H1 (cell line): ENCODE results near the gene ZC3H11A. TPM values are rescaled to one million over a fixed set of nuclear protein-coding genes. Genes with fewer than 3 reads are reported as not detected.

Source experiments
- CTCF ChIA-PET: fragments of 300-600 bp; sonication (Branson Sonifier 250); formaldehyde crosslinking; loops from one replicate; lab custom pipeline; 2021; ENCODE audit not compliant: partially characterized antibody; lab: Charles Lee
- POLR2A ChIA-PET: fragments of 300-600 bp; sonication (Branson Sonifier 250); formaldehyde crosslinking; loops from one replicate; lab custom pipeline; 2021; ENCODE audit warnings: inconsistent platforms; ENCODE audit not compliant: partially characterized antibody; lab: Charles Lee
- DNase-seq, 2 experiments: peaks; one replicate each; pipeline versions ENCODE4 v3.0.0 to v3.0.0-alpha.2; 2010 to 2022; ENCODE audit warnings: low spot score in 2 of 2, low read depth in 1 of 2, mixed read lengths in 1 of 2
- FAIRE-seq: peaks from 2 replicates; lab custom pipeline; 2011; peaks lifted over from hg19 to GRCh38; lab: Jason Lieb, UNC
- H2AFZ ChIP-seq: 2 replicates; pipeline ENCODE4 v1.8.1; 2012; ENCODE audit warnings: low read length, inconsistent platforms
- H2AK5ac ChIP-seq: 2 replicates; pipeline ENCODE4 v1.6.1; 2013; ENCODE audit warnings: low read depth, low read length
- H2BK120ac ChIP-seq: replicated peaks from 2 replicates; pipeline ENCODE3; 2013; ENCODE audit warnings: low read depth, low read length, inconsistent platforms
- H2BK12ac ChIP-seq: 2 replicates; pipeline ENCODE4 v1.6.1; 2013; ENCODE audit warnings: low read depth, low read length
- H2BK15ac ChIP-seq: 2 replicates; pipeline ENCODE4 v1.6.1; 2013; ENCODE audit warnings: low read length
- H2BK20ac ChIP-seq: 2 replicates; pipeline ENCODE4 v1.6.1; 2013; ENCODE audit warnings: low read length
- H2BK5ac ChIP-seq: 2 replicates; pipeline ENCODE4 v1.6.1; 2013; ENCODE audit warnings: low read depth, low read length
- H3K14ac ChIP-seq: 2 replicates; pipeline ENCODE4 v1.6.1; 2013; ENCODE audit warnings: inconsistent platforms; ENCODE audit not compliant: insufficient read length
- H3K18ac ChIP-seq: 2 replicates; pipeline ENCODE4 v1.6.1; 2013; ENCODE audit warnings: low read length; ENCODE audit errors: extremely low read depth
- H3K23ac ChIP-seq: 2 replicates; pipeline ENCODE4 v1.6.1; 2013; ENCODE audit warnings: inconsistent platforms; ENCODE audit not compliant: insufficient read length
- H3K23me2 ChIP-seq: 2 replicates; pipeline ENCODE4 v1.6.1; 2013; ENCODE audit warnings: low read depth, low read length
- H3K27ac ChIP-seq: 2 replicates; pipeline ENCODE4 v1.6.1; 2011; ENCODE audit warnings: low read depth, low read length, inconsistent platforms
- H3K27me3 ChIP-seq, 4 experiments: replicated peaks in 1 of 4; 1 replicate in 1 of 4; 2 replicates in 3 of 4; pipeline versions ENCODE4 v1.6.1 to v1.8.1; 2011 to 2013; ENCODE audit warnings: low read length in 3 of 4, mild to moderate bottlenecking in 3 of 4, inconsistent platforms in 2 of 4, mixed read lengths in 2 of 4, moderate library complexity in 1 of 4; ENCODE audit not compliant: control insufficient read depth in 3 of 4, insufficient read depth in 3 of 4; ENCODE audit errors: extremely low read depth in 1 of 4
- H3K36me3 ChIP-seq, 4 experiments: 2 replicates each; pipeline versions ENCODE4 v1.6.1 to v1.8.1; 2011 to 2013; ENCODE audit warnings: mild to moderate bottlenecking in 4 of 4, low read length in 3 of 4, moderate library complexity in 2 of 4, control low read depth in 1 of 4, inconsistent platforms in 1 of 4; ENCODE audit not compliant: insufficient read depth in 4 of 4, control insufficient read depth in 2 of 4
- H3K4ac ChIP-seq: replicated peaks from 2 replicates; pipeline ENCODE3; 2013; ENCODE audit warnings: low read length, low read depth, mixed read lengths, inconsistent platforms; ENCODE audit not compliant: insufficient read length
- H3K4me1 ChIP-seq, 4 experiments: replicated peaks in 1 of 4; 1 replicate in 1 of 4; 2 replicates in 3 of 4; pipeline versions ENCODE4 v1.6.1 to v1.8.1; 2011 to 2013; ENCODE audit warnings: low read length in 3 of 4, inconsistent platforms in 2 of 4, mixed read lengths in 1 of 4; ENCODE audit not compliant: insufficient read depth in 4 of 4, control insufficient read depth in 3 of 4
- H3K4me2 ChIP-seq, 2 experiments: 2 replicates each; pipeline versions ENCODE4 v1.6.1 to v1.8.1; 2011 to 2013; ENCODE audit warnings: low read depth in 2 of 2, low read length in 2 of 2, control low read depth in 1 of 2, inconsistent platforms in 1 of 2, mild to moderate bottlenecking in 1 of 2; ENCODE audit not compliant: insufficient read depth in 1 of 2
- H3K4me3 ChIP-seq, 4 experiments: fragments of 200-600, 300-600 bp in 1 of 4; sonication (generic), shearing (Covaris generic), sonication (Bioruptor Twin) in 1 of 4; 2 replicates each; pipeline versions ENCODE4 v1.5.1 to v1.8.1; 2011 to 2016; ENCODE audit warnings: low read length in 4 of 4, low read depth in 3 of 4, control low read depth in 2 of 4, inconsistent platforms in 2 of 4, mild to moderate bottlenecking in 2 of 4, mixed read lengths in 1 of 4, moderate library complexity in 1 of 4; ENCODE audit not compliant: insufficient read depth in 2 of 4; ENCODE audit errors: extremely low read depth in 1 of 4
- H3K56ac ChIP-seq: replicated peaks from 2 replicates; pipeline ENCODE3; 2013; ENCODE audit warnings: low read depth, mild to moderate bottlenecking, mixed read lengths, low read length, inconsistent platforms; ENCODE audit not compliant: insufficient read length
- H3K79me1 ChIP-seq: 2 replicates; pipeline ENCODE4 v1.6.1; 2013; ENCODE audit warnings: low read depth, low read length, control low read depth
- H3K79me2 ChIP-seq, 2 experiments: 2 replicates each; pipeline versions ENCODE4 v1.6.1 to v1.8.1; 2012 to 2013; ENCODE audit warnings: low read length in 2 of 2, mild to moderate bottlenecking in 2 of 2, inconsistent platforms in 1 of 2; ENCODE audit not compliant: insufficient read depth in 2 of 2, control insufficient read depth in 1 of 2
- H3K9ac ChIP-seq, 4 experiments: replicated peaks in 1 of 4; 1 replicate in 1 of 4; 2 replicates in 3 of 4; pipeline versions ENCODE4 v1.6.1 to v1.8.1; 2011 to 2013; ENCODE audit warnings: low read depth in 3 of 4, low read length in 3 of 4, control low read depth in 2 of 4, mild to moderate bottlenecking in 2 of 4, moderate library complexity in 2 of 4, inconsistent platforms in 1 of 4; ENCODE audit errors: extremely low read depth in 1 of 4
- H3K9me3 ChIP-seq, 2 experiments: 2 replicates each; pipeline versions ENCODE4 v1.6.1 to v1.8.1; 2012 to 2013; ENCODE audit warnings: mild to moderate bottlenecking in 2 of 2, moderate library complexity in 2 of 2, control low read depth in 1 of 2, inconsistent platforms in 1 of 2, low read depth in 1 of 2, low read length in 1 of 2, mixed read lengths in 1 of 2; ENCODE audit not compliant: insufficient read depth in 2 of 2
- H4K20me1 ChIP-seq, 2 experiments: replicated peaks in 1 of 2; 2 replicates each; pipeline versions ENCODE3 to v1.8.1; 2011 to 2013; ENCODE audit warnings: inconsistent platforms in 2 of 2, low read length in 2 of 2, mild to moderate bottlenecking in 1 of 2; ENCODE audit not compliant: insufficient read depth in 2 of 2, control insufficient read depth in 1 of 2
- H4K5ac ChIP-seq: 2 replicates; pipeline ENCODE4 v1.6.1; 2013; ENCODE audit warnings: low read length, low read depth, mixed read lengths, inconsistent platforms; ENCODE audit not compliant: insufficient read length
- H4K8ac ChIP-seq: 2 replicates; pipeline ENCODE4 v1.8.0; 2013; ENCODE audit warnings: mild to moderate bottlenecking, moderate library complexity, low read length, inconsistent platforms; ENCODE audit not compliant: insufficient read depth; ENCODE audit errors: extremely low read depth
- H4K91ac ChIP-seq: replicated peaks from 2 replicates; pipeline ENCODE3; 2013; ENCODE audit warnings: low read length, mixed read lengths, inconsistent platforms; ENCODE audit not compliant: insufficient read length
- ATF3 ChIP-seq: IDR thresholded peaks from 2 replicates; pipeline ENCODE4 v1.6.1; 2011; ENCODE audit warnings: low read depth, mild to moderate bottlenecking, low read length; ENCODE audit not compliant: insufficient read depth
- CBX5 ChIP-seq: fragments of 300-800, 300-1000 bp; sonication (generic); IDR thresholded peaks from 2 replicates; pipeline ENCODE4 v1.7.1; 2016; ENCODE audit warnings: antibody characterized with exemption, low read length, low read depth
- CREB1 ChIP-seq: IDR thresholded peaks from 2 replicates; pipeline ENCODE4 v1.6.1; 2012; ENCODE audit warnings: inconsistent platforms
- E2F6 ChIP-seq: IDR thresholded peaks from 2 replicates; pipeline ENCODE4 v1.6.1; 2012; ENCODE audit warnings: inconsistent platforms
- GTF2F1 ChIP-seq: IDR thresholded peaks from 2 replicates; pipeline ENCODE4 v1.6.1; 2012; ENCODE audit warnings: low read depth, low read length, improper control_type of control experiment, borderline replicate concordance
- JUN ChIP-seq: IDR thresholded peaks from 2 replicates; pipeline ENCODE4 v1.6.1; 2011; ENCODE audit warnings: low read depth, mild to moderate bottlenecking, improper control_type of control experiment, low read length
- POU5F1 ChIP-seq: IDR thresholded peaks from 2 replicates; pipeline ENCODE4 v1.6.1; 2011; ENCODE audit warnings: low read depth, mild to moderate bottlenecking, low read length, moderate library complexity
- RAD21 ChIP-seq, 2 experiments: IDR thresholded peaks in 1 of 2; conservative IDR thresholded peaks in 1 of 2; 2 replicates each; pipeline ENCODE4 v1.6.1; 2011; ENCODE audit warnings: low read depth in 2 of 2, low read length in 2 of 2, improper control_type of control experiment in 1 of 2, inconsistent platforms in 1 of 2, mild to moderate bottlenecking in 1 of 2, moderate library complexity in 1 of 2
- SIN3A ChIP-seq, 2 experiments: IDR thresholded peaks in 1 of 2; conservative IDR thresholded peaks in 1 of 2; 2 replicates each; pipeline ENCODE4 v1.6.1; 2011 to 2012; ENCODE audit warnings: low read length in 2 of 2, improper control_type of control experiment in 1 of 2, low read depth in 1 of 2, mild to moderate bottlenecking in 1 of 2
- TAF1 ChIP-seq: IDR thresholded peaks from 2 replicates; pipeline ENCODE4 v1.6.1; 2011; ENCODE audit warnings: mild to moderate bottlenecking, low read depth, low read length
- TCF12 ChIP-seq: IDR thresholded peaks from 2 replicates; pipeline ENCODE4 v1.6.1; 2011; ENCODE audit warnings: low read depth, mild to moderate bottlenecking, low read length
- YY1 ChIP-seq: IDR thresholded peaks from 2 replicates; pipeline ENCODE4 v1.6.1; 2011; ENCODE audit warnings: low read depth, mild to moderate bottlenecking, low read length
- WGBS, 2 experiments: shearing (Covaris generic) in 1 of 2; methylation state at CpG; one replicate each; pipeline versions ENCODE4 v1.1.6 to v1.1.7; 2013 to 2015; ENCODE audit warnings: low lambda C conversion rate in 2 of 2, mixed read lengths in 2 of 2, inconsistent platforms in 1 of 2, low coverage in 1 of 2, missing lambda C conversion rate in 1 of 2; ENCODE audit not compliant: insufficient replicate concordance in 2 of 2, insufficient coverage in 1 of 2, insufficient read length in 1 of 2; ENCODE audit errors: extremely low coverage in 1 of 2, missing lambda C conversion rate in 1 of 2; 5-methylcytosine and 5-hydroxymethylcytosine counted together
- polyA plus RNA-seq, 7 experiments: library from polyadenylated mRNA; depleted of rRNA in 3 of 7; stranded (reverse) in 5 of 7; unstranded in 2 of 7; fragments of >200 nt in 5 of 7; fragments of 200-250 nt in 2 of 7; gene quantifications; 1 replicate in 5 of 7; 2 replicates in 1 of 7; 4 replicates in 1 of 7; pipeline versions ENCODE4 v1.2.1 to v1.2.3, GENCODE V29; 2011 to 2013; ENCODE audit warnings: missing spikeins in 2 of 7, mixed read lengths in 2 of 7
- total RNA-seq: library from RNA; stranded (reverse); fragmentation: NEBNext Ultra II Directional; extraction: Animal tissue kit (Norgen Biotek cat#: 25700); gene quantifications from 2 replicates; pipeline ENCODE4 v1.2.1, GENCODE V29; 2021

The ZC3H11A gene
- total and polyA plus RNA-seq, 2 of the 8 experiments (the other 6 are each of a cell fraction or from before 2014, with no cell fraction given) = 37.2 to 105 TPM

DNA sequence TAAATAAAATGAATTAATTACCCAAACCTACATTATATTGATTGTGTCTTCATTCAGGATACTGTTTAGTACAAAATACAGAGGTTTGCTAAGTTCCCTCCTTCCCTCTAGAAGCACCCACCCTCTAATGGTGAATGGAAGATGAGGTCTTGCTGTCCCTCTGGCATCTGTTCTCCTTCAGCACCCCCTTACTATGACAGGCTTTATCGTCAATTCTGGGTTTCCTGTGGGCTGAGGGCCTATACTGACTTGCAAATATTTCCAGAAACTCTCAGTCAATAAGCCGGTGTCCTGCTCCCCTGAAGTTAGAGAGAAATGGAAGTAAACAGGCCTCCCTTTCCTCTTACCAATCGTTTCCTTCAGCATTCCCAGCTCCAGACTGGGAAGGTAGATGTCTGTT lies 17.3 kb upstream of the ZC3H11A start:
- Histone ChIP-seq H2AFZ (no peak overlapping the region), H4K8ac (no peak overlapping the region), H3K27ac (no peak overlapping the region), H3K36me3 (no peaks in the 10 kb centered on the region), H2BK12ac (no peak overlapping the region), H3K79me1 (no peaks in the 10 kb centered on the region), H2BK5ac (no peak overlapping the region)
- no peak for TF ChIP-seq SIN3A (conservative IDR thresholded peaks at IDR 0.05 in 1 of 2, IDR thresholded peaks at IDR 0.05 in 1 of 2; ENCODE audit: low read depth in 1 of 2, low read length in 2 of 2)
- no peak for TF ChIP-seq TCF12
- TF ChIP-seq POU5F1 = no peak
- no peak for TF ChIP-seq TAF1
- TF ChIP-seq RAD21 (IDR thresholded peaks at IDR 0.05 in 1 of 2, conservative IDR thresholded peaks at IDR 0.05 in 1 of 2; ENCODE audit: low read depth in 2 of 2, low read length in 2 of 2) = no peak
- TF ChIP-seq E2F6 = no peak
- TF ChIP-seq ATF3 = no peak
- TF ChIP-seq GTF2F1 = no peak
- TF ChIP-seq JUN = no peak
- TF ChIP-seq CBX5 = no peak
- no peak for TF ChIP-seq CREB1
- no peak for TF ChIP-seq YY1
- TF ChIP-seq, all 59 proteins: peak for 0
- Histone ChIP-seq H2BK120ac (no peak overlapping the region), H3K23me2 (no peaks in the 10 kb centered on the region), H3K4me1 (no peaks in the 10 kb centered on the region), H4K20me1 (no peaks in the 10 kb centered on the region), H2BK15ac (no peak overlapping the region), H3K4me2 (no peak overlapping the region), H3K14ac (no peak overlapping the region), H3K9me3 (no peaks in the 10 kb centered on the region), H4K91ac (no peak overlapping the region), H2BK20ac (no peak overlapping the region), H3K56ac (no peak overlapping the region), H3K4me3 (no peak overlapping the region), H3K27me3 (no peaks in the 10 kb centered on the region), H3K23ac (no peak overlapping the region), H3K18ac (no peak overlapping the region), H3K4ac (no peak overlapping the region), H3K9ac (no peak overlapping the region), H4K5ac (no peak overlapping the region), H2AK5ac (no peak overlapping the region), H3K79me2 (no peaks in the 10 kb centered on the region)
- no peak for DNase-seq
- no peak for FAIRE-seq
- ChIA-PET POLR2A (interaction anchor here (1.5 kb wide), 1 partner anchor 9 kb away, joined by 3 read pairs; no protein-coding TSS in a partner anchor), CTCF (no interaction called here)
- 84% methylated on average over 3 of the region's 3 CpGs; no CpG with 5 or more reads in 1 of the 2 experiments for WGBS, 2 experiments
